ENCODE data around the gene RASSF6. TPM values are rescaled to one million over a fixed set of nuclear protein-coding genes. Genes with fewer than 3 reads are reported as not detected.

The RASSF6 gene
- total and polyA plus RNA-seq, 9 donors: 0.38 to 1.6 (median 0.97) TPM

- Histone ChIP-seq H3K27me3 (no peaks in the 10 kb centered on the region), H3K27ac (no peak overlapping the region), H3K4me3 (no peak overlapping the region), H3K4me1 (ENCODE audit: insufficient read depth) (peaks cover 3% of the 10 kb centered on the region), H3K36me3 (no peaks in the 10 kb centered on the region), H3K9me3 (no peaks in the 10 kb centered on the region)
- TF ChIP-seq POLR2A (IDR thresholded peaks at IDR 0.05): no peak
- no peak for TF ChIP-seq CTCF (IDR thresholded peaks at IDR 0.05)
- no peak for TF ChIP-seq EP300 (IDR thresholded peaks at IDR 0.05)
- intact Hi-C loops (cut with DNase I): no loop called here
- 82 to 97% (median 85%) methylated on average over 4 of the region's 4 CpGs for WGBS, 3 donors
- no peak for DNase-seq
These were observed 30.9 kb downstream of the RASSF6 start for GRCh38 chr4:73589261-73589847.

DNA sequence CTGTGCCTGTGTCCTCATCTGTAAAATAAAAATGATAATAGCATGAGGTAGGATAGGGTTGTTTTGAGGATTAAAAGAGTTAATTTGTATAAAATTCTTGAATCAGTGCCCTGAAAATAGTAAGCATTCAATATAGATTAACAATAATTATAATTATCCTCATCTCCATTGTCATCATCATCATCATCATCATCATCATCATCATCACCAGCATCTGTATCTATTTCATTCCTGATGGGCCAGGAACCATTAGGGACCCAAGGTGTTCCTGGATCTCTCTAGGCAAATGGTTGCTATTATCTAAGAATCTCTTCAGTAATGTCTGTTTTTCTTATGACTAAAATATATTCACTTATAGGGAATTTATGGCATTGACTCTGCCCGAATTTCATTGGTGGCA is 31.6 kb downstream of the RASSF6 start:
- intact Hi-C loops (cut with DNase I): no loop called here
- 95 to 96% (median 96%) methylated on average over 1 of the region's 1 CpG for whole genome bisulfite sequencing, 3 donors

GRCh38 chr4:73586666-73587065 is 33.6 kb downstream of the RASSF6 start:
- H3K4me1 ChIP-seq (ENCODE audit: insufficient read depth): peaks cover 2% of the 10 kb centered on the region
- TF ChIP-seq EP300 (IDR thresholded peaks at IDR 0.05): no peak
- no peak for TF ChIP-seq POLR2A (IDR thresholded peaks at IDR 0.05)
- intact Hi-C loops (cut with DNase I): no loop called here
- no peak overlapping the region for H3K4me3 ChIP-seq
- H3K36me3 ChIP-seq: no peaks in the 10 kb centered on the region
- 93 to 98% (median 97%) methylated on average over 3 of the region's 3 CpGs for WGBS, 3 donors
- H3K27ac ChIP-seq: no peak overlapping the region
- no peak for DNase-seq
- no peaks in the 10 kb centered on the region for H3K27me3 ChIP-seq
- H3K9me3 ChIP-seq: no peaks in the 10 kb centered on the region

More for the DNA sequence above, 31.6 kb downstream of the RASSF6 start:
- no peak for DNase-seq
- Histone ChIP-seq H3K4me3 (no peak overlapping the region), H3K27ac (no peak overlapping the region), H3K9me3 (no peaks in the 10 kb centered on the region), H3K4me1 (ENCODE audit: insufficient read depth) (peaks cover 2% of the 10 kb centered on the region), H3K27me3 (no peaks in the 10 kb centered on the region), H3K36me3 (no peaks in the 10 kb centered on the region)
- TF ChIP-seq EP300 (IDR thresholded peaks at IDR 0.05): no peak
- TF ChIP-seq CTCF (IDR thresholded peaks at IDR 0.05): no peak
- TF ChIP-seq POLR2A (IDR thresholded peaks at IDR 0.05): no peak

DNA sequence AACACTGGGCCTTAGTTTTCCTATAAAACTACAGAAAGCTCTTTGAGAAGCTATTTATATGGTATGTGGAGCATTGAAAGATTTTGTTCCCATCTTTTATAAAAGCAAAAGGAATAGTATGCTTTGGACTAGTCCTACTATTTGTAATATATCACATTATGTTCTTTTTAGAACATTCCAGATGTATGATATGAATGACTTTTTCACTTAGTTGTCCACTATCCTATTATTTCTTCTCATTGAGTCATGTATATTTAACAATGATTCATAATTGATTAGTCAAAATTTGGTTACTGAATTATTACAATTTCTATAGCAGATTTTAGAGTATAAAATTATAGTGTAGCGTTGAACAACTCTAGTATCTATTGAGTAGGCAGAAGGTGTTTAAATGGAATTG is 34.2 kb downstream of the RASSF6 start:
- no peak overlapping the region for H3K27ac ChIP-seq
- intact Hi-C loops (cut with DNase I): no loop called here
- H3K9me3 ChIP-seq: no peaks in the 10 kb centered on the region

More for the DNA sequence above, 34.2 kb downstream of the RASSF6 start:
- Histone ChIP-seq H3K4me3 (no peak overlapping the region), H3K36me3 (no peaks in the 10 kb centered on the region), H3K4me1 (ENCODE audit: insufficient read depth) (peaks cover 2% of the 10 kb centered on the region), H3K27me3 (no peaks in the 10 kb centered on the region)
- no peak for TF ChIP-seq EP300 (IDR thresholded peaks at IDR 0.05)
- no peak for TF ChIP-seq POLR2A (IDR thresholded peaks at IDR 0.05)
- TF ChIP-seq CTCF (IDR thresholded peaks at IDR 0.05): no peak
- WGBS, 3 donors: 96 to 100% (median 96%) methylated on average over 1 of the region's 1 CpG
- no peak for DNase-seq
